ENCODE measurements around the gene ATRNL1. TPM values are rescaled to one million over a fixed set of nuclear protein-coding genes. Genes with fewer than 3 reads are reported as not detected.

ATRNL1 gene
- polyA plus RNA-seq, 1 donor from 2014 or later: 47.8 TPM

DNA sequence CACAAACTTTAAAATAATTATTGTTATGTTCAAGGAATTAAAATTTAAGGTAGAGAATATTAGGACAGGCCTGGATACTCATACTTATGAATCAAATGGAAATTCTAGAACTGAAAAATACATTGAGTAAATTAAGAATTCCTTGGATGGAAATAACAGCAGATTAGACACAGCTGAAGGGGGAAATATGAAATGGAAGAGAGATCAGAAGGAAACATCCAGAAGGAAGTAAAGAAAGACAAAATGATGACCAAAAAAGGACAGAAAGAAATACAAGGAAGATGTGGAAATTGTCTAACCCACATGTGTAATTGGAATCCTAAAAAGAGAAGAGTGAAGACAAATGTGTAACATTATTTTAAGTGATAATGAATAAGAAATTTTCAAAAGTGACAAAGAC, 128.9 kb downstream of the ATRNL1 start:
- no peaks in the 10 kb centered on the region for H3K27me3 ChIP-seq (ENCODE audit: insufficient read depth, low read depth, low read length)
- no peaks in the 10 kb centered on the region for H3K79me2 ChIP-seq (replicated peaks; ENCODE audit: insufficient read depth, low read length)
- H3K9me2 ChIP-seq (ENCODE audit: insufficient read depth, low read length): no peaks in the 10 kb centered on the region
- H2AFZ ChIP-seq (ENCODE audit: low read depth, low read length): no peak overlapping the region
- H3K4me2 ChIP-seq (ENCODE audit: low read length): no peak overlapping the region
- H4K20me1 ChIP-seq (ENCODE audit: insufficient read depth): no peaks in the 10 kb centered on the region
- no peaks in the 10 kb centered on the region for H3F3A ChIP-seq (ENCODE audit: insufficient read depth, low read length, poor library complexity, severe bottlenecking)
- TF ChIP-seq MXI1 (conservative IDR thresholded peaks at IDR 0.05; ENCODE audit: poor library complexity, severe bottlenecking) (no peak), TAF1 (IDR thresholded peaks at IDR 0.05; ENCODE audit: low read depth) (no peak), SMC3 (conservative IDR thresholded peaks at IDR 0.05; ENCODE audit: poor library complexity) (no peak), EZH2 (IDR thresholded peaks at IDR 0.05; ENCODE audit: borderline replicate concordance, insufficient read depth, low read length, poor library complexity, severe bottlenecking) (no peak), RAD21 (conservative IDR thresholded peaks at IDR 0.05) (no peak), POLR2AphosphoS5 (IDR thresholded peaks at IDR 0.05) (no peak), EP300 (conservative IDR thresholded peaks at IDR 0.05; ENCODE audit: poor library complexity, severe bottlenecking) (no peak)
- TF ChIP-seq, protein P1, sequence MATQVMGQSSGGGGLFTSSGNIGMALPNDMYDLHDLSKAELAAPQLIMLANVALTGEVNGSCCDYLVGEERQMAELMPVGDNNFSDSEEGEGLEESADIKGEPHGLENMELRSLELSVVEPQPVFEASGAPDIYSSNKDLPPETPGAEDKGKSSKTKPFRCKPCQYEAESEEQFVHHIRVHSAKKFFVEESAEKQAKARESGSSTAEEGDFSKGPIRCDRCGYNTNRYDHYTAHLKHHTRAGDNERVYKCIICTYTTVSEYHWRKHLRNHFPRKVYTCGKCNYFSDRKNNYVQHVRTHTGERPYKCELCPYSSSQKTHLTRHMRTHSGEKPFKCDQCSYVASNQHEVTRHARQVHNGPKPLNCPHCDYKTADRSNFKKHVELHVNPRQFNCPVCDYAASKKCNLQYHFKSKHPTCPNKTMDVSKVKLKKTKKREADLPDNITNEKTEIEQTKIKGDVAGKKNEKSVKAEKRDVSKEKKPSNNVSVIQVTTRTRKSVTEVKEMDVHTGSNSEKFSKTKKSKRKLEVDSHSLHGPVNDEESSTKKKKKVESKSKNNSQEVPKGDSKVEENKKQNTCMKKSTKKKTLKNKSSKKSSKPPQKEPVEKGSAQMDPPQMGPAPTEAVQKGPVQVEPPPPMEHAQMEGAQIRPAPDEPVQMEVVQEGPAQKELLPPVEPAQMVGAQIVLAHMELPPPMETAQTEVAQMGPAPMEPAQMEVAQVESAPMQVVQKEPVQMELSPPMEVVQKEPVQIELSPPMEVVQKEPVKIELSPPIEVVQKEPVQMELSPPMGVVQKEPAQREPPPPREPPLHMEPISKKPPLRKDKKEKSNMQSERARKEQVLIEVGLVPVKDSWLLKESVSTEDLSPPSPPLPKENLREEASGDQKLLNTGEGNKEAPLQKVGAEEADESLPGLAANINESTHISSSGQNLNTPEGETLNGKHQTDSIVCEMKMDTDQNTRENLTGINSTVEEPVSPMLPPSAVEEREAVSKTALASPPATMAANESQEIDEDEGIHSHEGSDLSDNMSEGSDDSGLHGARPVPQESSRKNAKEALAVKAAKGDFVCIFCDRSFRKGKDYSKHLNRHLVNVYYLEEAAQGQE (IDR thresholded peaks at IDR 0.05; ENCODE audit: borderline replicate concordance): no peak
- TF ChIP-seq, protein P2, sequence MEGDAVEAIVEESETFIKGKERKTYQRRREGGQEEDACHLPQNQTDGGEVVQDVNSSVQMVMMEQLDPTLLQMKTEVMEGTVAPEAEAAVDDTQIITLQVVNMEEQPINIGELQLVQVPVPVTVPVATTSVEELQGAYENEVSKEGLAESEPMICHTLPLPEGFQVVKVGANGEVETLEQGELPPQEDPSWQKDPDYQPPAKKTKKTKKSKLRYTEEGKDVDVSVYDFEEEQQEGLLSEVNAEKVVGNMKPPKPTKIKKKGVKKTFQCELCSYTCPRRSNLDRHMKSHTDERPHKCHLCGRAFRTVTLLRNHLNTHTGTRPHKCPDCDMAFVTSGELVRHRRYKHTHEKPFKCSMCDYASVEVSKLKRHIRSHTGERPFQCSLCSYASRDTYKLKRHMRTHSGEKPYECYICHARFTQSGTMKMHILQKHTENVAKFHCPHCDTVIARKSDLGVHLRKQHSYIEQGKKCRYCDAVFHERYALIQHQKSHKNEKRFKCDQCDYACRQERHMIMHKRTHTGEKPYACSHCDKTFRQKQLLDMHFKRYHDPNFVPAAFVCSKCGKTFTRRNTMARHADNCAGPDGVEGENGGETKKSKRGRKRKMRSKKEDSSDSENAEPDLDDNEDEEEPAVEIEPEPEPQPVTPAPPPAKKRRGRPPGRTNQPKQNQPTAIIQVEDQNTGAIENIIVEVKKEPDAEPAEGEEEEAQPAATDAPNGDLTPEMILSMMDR (IDR thresholded peaks at IDR 0.05; ENCODE audit: poor library complexity, severe bottlenecking): no peak
- no peak overlapping the region for H3K4me3 ChIP-seq (ENCODE audit: low read length)
- no peaks in the 10 kb centered on the region for H3K9me3 ChIP-seq (ENCODE audit: low read length)
- H3K27ac ChIP-seq (ENCODE audit: low read length): no peak overlapping the region
- H3K9ac ChIP-seq (ENCODE audit: low read length): no peak overlapping the region
- H3K36me3 ChIP-seq (ENCODE audit: insufficient read depth, low read length): no peaks in the 10 kb centered on the region

DNA sequence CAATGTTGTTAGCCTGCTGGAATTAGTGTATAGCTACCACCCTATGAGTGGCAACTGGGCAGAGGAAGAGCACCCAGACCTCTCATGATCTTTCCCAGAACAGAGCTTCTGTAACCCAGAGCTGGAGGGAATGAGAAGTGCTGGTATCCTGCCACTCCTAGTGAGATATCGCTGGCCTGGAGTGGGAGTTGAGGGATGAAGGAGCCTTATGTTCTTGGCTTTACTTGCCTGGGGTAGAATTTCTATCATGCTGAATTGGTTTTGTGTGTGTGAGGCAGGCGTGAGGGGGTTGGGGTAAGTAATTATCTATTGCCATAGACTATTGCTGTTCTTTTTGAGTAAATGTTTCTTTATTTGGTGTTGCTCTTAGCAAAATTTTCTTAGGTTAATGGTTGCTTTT, 146.6 kb downstream of the ATRNL1 start:
- Histone ChIP-seq H3K9me2 (ENCODE audit: insufficient read depth, low read length) (no peaks in the 10 kb centered on the region), H3F3A (ENCODE audit: insufficient read depth, low read length, poor library complexity, severe bottlenecking) (no peaks in the 10 kb centered on the region), H3K9me3 (ENCODE audit: low read length) (no peaks in the 10 kb centered on the region), H3K9ac (ENCODE audit: low read length) (no peak overlapping the region), H2AFZ (ENCODE audit: low read depth, low read length) (no peak overlapping the region), H3K79me2 (replicated peaks; ENCODE audit: insufficient read depth, low read length) (no peaks in the 10 kb centered on the region), H3K36me3 (ENCODE audit: insufficient read depth, low read length) (no peaks in the 10 kb centered on the region), H3K27ac (ENCODE audit: low read length) (no peak overlapping the region), H4K20me1 (ENCODE audit: insufficient read depth) (no peaks in the 10 kb centered on the region), H3K27me3 (ENCODE audit: insufficient read depth, low read depth, low read length) (no peaks in the 10 kb centered on the region), H3K4me2 (ENCODE audit: low read length) (no peak overlapping the region), H3K4me3 (ENCODE audit: low read length) (no peak overlapping the region)
- TF ChIP-seq, protein P1 (IDR thresholded peaks at IDR 0.05; ENCODE audit: borderline replicate concordance): no peak
- TF ChIP-seq EP300 (conservative IDR thresholded peaks at IDR 0.05; ENCODE audit: poor library complexity, severe bottlenecking) (no peak), RAD21 (conservative IDR thresholded peaks at IDR 0.05) (no peak), EZH2 (IDR thresholded peaks at IDR 0.05; ENCODE audit: borderline replicate concordance, insufficient read depth, low read length, poor library complexity, severe bottlenecking) (no peak), POLR2AphosphoS5 (IDR thresholded peaks at IDR 0.05) (no peak), MXI1 (conservative IDR thresholded peaks at IDR 0.05; ENCODE audit: poor library complexity, severe bottlenecking) (no peak), TAF1 (IDR thresholded peaks at IDR 0.05; ENCODE audit: low read depth) (no peak), SMC3 (conservative IDR thresholded peaks at IDR 0.05; ENCODE audit: poor library complexity) (no peak)
- TF ChIP-seq, protein P2 (IDR thresholded peaks at IDR 0.05; ENCODE audit: poor library complexity, severe bottlenecking): no peak
